H1 (cell line): ENCODE results near the gene MCM3AP. TPM values are rescaled to one million over a fixed set of nuclear protein-coding genes. Genes with fewer than 3 reads are reported as not detected.

Experiments used
- CTCF ChIA-PET: fragments of 300-600 bp; sonication (Branson Sonifier 250); formaldehyde crosslinking; loops from one replicate; lab custom pipeline; 2021; ENCODE audit not compliant: partially characterized antibody; lab: Charles Lee
- POLR2A ChIA-PET: fragments of 300-600 bp; sonication (Branson Sonifier 250); formaldehyde crosslinking; loops from one replicate; lab custom pipeline; 2021; ENCODE audit warnings: inconsistent platforms; ENCODE audit not compliant: partially characterized antibody; lab: Charles Lee
- DNase-seq, 2 experiments: peaks; one replicate each; pipeline versions ENCODE4 v3.0.0 to v3.0.0-alpha.2; 2010 to 2022; ENCODE audit warnings: low spot score in 2 of 2, low read depth in 1 of 2, mixed read lengths in 1 of 2
- FAIRE-seq: peaks from 2 replicates; lab custom pipeline; 2011; peaks lifted over from hg19 to GRCh38; lab: Jason Lieb, UNC
- H2AFZ ChIP-seq: 2 replicates; pipeline ENCODE4 v1.8.1; 2012; ENCODE audit warnings: low read length, inconsistent platforms
- H2AK5ac ChIP-seq: 2 replicates; pipeline ENCODE4 v1.6.1; 2013; ENCODE audit warnings: low read depth, low read length
- H2BK120ac ChIP-seq: replicated peaks from 2 replicates; pipeline ENCODE3; 2013; ENCODE audit warnings: low read depth, low read length, inconsistent platforms
- H2BK12ac ChIP-seq: 2 replicates; pipeline ENCODE4 v1.6.1; 2013; ENCODE audit warnings: low read depth, low read length
- H2BK15ac ChIP-seq: 2 replicates; pipeline ENCODE4 v1.6.1; 2013; ENCODE audit warnings: low read length
- H2BK20ac ChIP-seq: 2 replicates; pipeline ENCODE4 v1.6.1; 2013; ENCODE audit warnings: low read length
- H2BK5ac ChIP-seq: 2 replicates; pipeline ENCODE4 v1.6.1; 2013; ENCODE audit warnings: low read depth, low read length
- H3K14ac ChIP-seq: 2 replicates; pipeline ENCODE4 v1.6.1; 2013; ENCODE audit warnings: inconsistent platforms; ENCODE audit not compliant: insufficient read length
- H3K18ac ChIP-seq: 2 replicates; pipeline ENCODE4 v1.6.1; 2013; ENCODE audit warnings: low read length; ENCODE audit errors: extremely low read depth
- H3K23ac ChIP-seq: 2 replicates; pipeline ENCODE4 v1.6.1; 2013; ENCODE audit warnings: inconsistent platforms; ENCODE audit not compliant: insufficient read length
- H3K23me2 ChIP-seq: 2 replicates; pipeline ENCODE4 v1.6.1; 2013; ENCODE audit warnings: low read depth, low read length
- H3K27ac ChIP-seq: 2 replicates; pipeline ENCODE4 v1.6.1; 2011; ENCODE audit warnings: low read depth, low read length, inconsistent platforms
- H3K27me3 ChIP-seq, 4 experiments: replicated peaks in 1 of 4; 1 replicate in 1 of 4; 2 replicates in 3 of 4; pipeline versions ENCODE4 v1.6.1 to v1.8.1; 2011 to 2013; ENCODE audit warnings: low read length in 3 of 4, mild to moderate bottlenecking in 3 of 4, inconsistent platforms in 2 of 4, mixed read lengths in 2 of 4, moderate library complexity in 1 of 4; ENCODE audit not compliant: control insufficient read depth in 3 of 4, insufficient read depth in 3 of 4; ENCODE audit errors: extremely low read depth in 1 of 4
- H3K36me3 ChIP-seq, 4 experiments: 2 replicates each; pipeline versions ENCODE4 v1.6.1 to v1.8.1; 2011 to 2013; ENCODE audit warnings: mild to moderate bottlenecking in 4 of 4, low read length in 3 of 4, moderate library complexity in 2 of 4, control low read depth in 1 of 4, inconsistent platforms in 1 of 4; ENCODE audit not compliant: insufficient read depth in 4 of 4, control insufficient read depth in 2 of 4
- H3K4ac ChIP-seq: replicated peaks from 2 replicates; pipeline ENCODE3; 2013; ENCODE audit warnings: low read length, low read depth, mixed read lengths, inconsistent platforms; ENCODE audit not compliant: insufficient read length
- H3K4me1 ChIP-seq, 4 experiments: replicated peaks in 1 of 4; 1 replicate in 1 of 4; 2 replicates in 3 of 4; pipeline versions ENCODE4 v1.6.1 to v1.8.1; 2011 to 2013; ENCODE audit warnings: low read length in 3 of 4, inconsistent platforms in 2 of 4, mixed read lengths in 1 of 4; ENCODE audit not compliant: insufficient read depth in 4 of 4, control insufficient read depth in 3 of 4
- H3K4me2 ChIP-seq, 2 experiments: 2 replicates each; pipeline versions ENCODE4 v1.6.1 to v1.8.1; 2011 to 2013; ENCODE audit warnings: low read depth in 2 of 2, low read length in 2 of 2, control low read depth in 1 of 2, inconsistent platforms in 1 of 2, mild to moderate bottlenecking in 1 of 2; ENCODE audit not compliant: insufficient read depth in 1 of 2
- H3K4me3 ChIP-seq, 4 experiments: fragments of 200-600, 300-600 bp in 1 of 4; sonication (generic), shearing (Covaris generic), sonication (Bioruptor Twin) in 1 of 4; 2 replicates each; pipeline versions ENCODE4 v1.5.1 to v1.8.1; 2011 to 2016; ENCODE audit warnings: low read length in 4 of 4, low read depth in 3 of 4, control low read depth in 2 of 4, inconsistent platforms in 2 of 4, mild to moderate bottlenecking in 2 of 4, mixed read lengths in 1 of 4, moderate library complexity in 1 of 4; ENCODE audit not compliant: insufficient read depth in 2 of 4; ENCODE audit errors: extremely low read depth in 1 of 4
- H3K56ac ChIP-seq: replicated peaks from 2 replicates; pipeline ENCODE3; 2013; ENCODE audit warnings: low read depth, mild to moderate bottlenecking, mixed read lengths, low read length, inconsistent platforms; ENCODE audit not compliant: insufficient read length
- H3K79me1 ChIP-seq: 2 replicates; pipeline ENCODE4 v1.6.1; 2013; ENCODE audit warnings: low read depth, low read length, control low read depth
- H3K79me2 ChIP-seq, 2 experiments: 2 replicates each; pipeline versions ENCODE4 v1.6.1 to v1.8.1; 2012 to 2013; ENCODE audit warnings: low read length in 2 of 2, mild to moderate bottlenecking in 2 of 2, inconsistent platforms in 1 of 2; ENCODE audit not compliant: insufficient read depth in 2 of 2, control insufficient read depth in 1 of 2
- H3K9ac ChIP-seq, 4 experiments: replicated peaks in 1 of 4; 1 replicate in 1 of 4; 2 replicates in 3 of 4; pipeline versions ENCODE4 v1.6.1 to v1.8.1; 2011 to 2013; ENCODE audit warnings: low read depth in 3 of 4, low read length in 3 of 4, control low read depth in 2 of 4, mild to moderate bottlenecking in 2 of 4, moderate library complexity in 2 of 4, inconsistent platforms in 1 of 4; ENCODE audit errors: extremely low read depth in 1 of 4
- H3K9me3 ChIP-seq, 2 experiments: 2 replicates each; pipeline versions ENCODE4 v1.6.1 to v1.8.1; 2012 to 2013; ENCODE audit warnings: mild to moderate bottlenecking in 2 of 2, moderate library complexity in 2 of 2, control low read depth in 1 of 2, inconsistent platforms in 1 of 2, low read depth in 1 of 2, low read length in 1 of 2, mixed read lengths in 1 of 2; ENCODE audit not compliant: insufficient read depth in 2 of 2
- H4K20me1 ChIP-seq, 2 experiments: replicated peaks in 1 of 2; 2 replicates each; pipeline versions ENCODE3 to v1.8.1; 2011 to 2013; ENCODE audit warnings: inconsistent platforms in 2 of 2, low read length in 2 of 2, mild to moderate bottlenecking in 1 of 2; ENCODE audit not compliant: insufficient read depth in 2 of 2, control insufficient read depth in 1 of 2
- H4K5ac ChIP-seq: 2 replicates; pipeline ENCODE4 v1.6.1; 2013; ENCODE audit warnings: low read length, low read depth, mixed read lengths, inconsistent platforms; ENCODE audit not compliant: insufficient read length
- H4K8ac ChIP-seq: 2 replicates; pipeline ENCODE4 v1.8.0; 2013; ENCODE audit warnings: mild to moderate bottlenecking, moderate library complexity, low read length, inconsistent platforms; ENCODE audit not compliant: insufficient read depth; ENCODE audit errors: extremely low read depth
- H4K91ac ChIP-seq: replicated peaks from 2 replicates; pipeline ENCODE3; 2013; ENCODE audit warnings: low read length, mixed read lengths, inconsistent platforms; ENCODE audit not compliant: insufficient read length
- KDM4A ChIP-seq: IDR thresholded peaks from one replicate; pipeline ENCODE4 v1.7.1; 2012; ENCODE audit warnings: low read depth, mild to moderate bottlenecking, moderate library complexity, low read length, inconsistent platforms; ENCODE audit not compliant: severe bottlenecking
- NANOG ChIP-seq: IDR thresholded peaks from 2 replicates; pipeline ENCODE4 v1.6.1; 2011; ENCODE audit warnings: low read length, low read depth, mild to moderate bottlenecking, inconsistent platforms; ENCODE audit not compliant: insufficient read depth, poor library complexity, severe bottlenecking
- NRF1 ChIP-seq: IDR thresholded peaks from 2 replicates; pipeline ENCODE4 v1.6.1; 2011; ENCODE audit warnings: mild to moderate bottlenecking, low read depth, low read length, improper control_type of control experiment
- RAD21 ChIP-seq, 2 experiments: IDR thresholded peaks in 1 of 2; conservative IDR thresholded peaks in 1 of 2; 2 replicates each; pipeline ENCODE4 v1.6.1; 2011; ENCODE audit warnings: low read depth in 2 of 2, low read length in 2 of 2, improper control_type of control experiment in 1 of 2, inconsistent platforms in 1 of 2, mild to moderate bottlenecking in 1 of 2, moderate library complexity in 1 of 2
- SIN3A ChIP-seq, 2 experiments: IDR thresholded peaks in 1 of 2; conservative IDR thresholded peaks in 1 of 2; 2 replicates each; pipeline ENCODE4 v1.6.1; 2011 to 2012; ENCODE audit warnings: low read length in 2 of 2, improper control_type of control experiment in 1 of 2, low read depth in 1 of 2, mild to moderate bottlenecking in 1 of 2
- TAF7 ChIP-seq: optimal IDR thresholded peaks from 2 replicates; pipeline ENCODE3; 2011; ENCODE audit warnings: low read depth, mild to moderate bottlenecking, inconsistent platforms, low read length, moderate library complexity, borderline replicate concordance
- WGBS, 2 experiments: shearing (Covaris generic) in 1 of 2; methylation state at CpG; one replicate each; pipeline versions ENCODE4 v1.1.6 to v1.1.7; 2013 to 2015; ENCODE audit warnings: low lambda C conversion rate in 2 of 2, mixed read lengths in 2 of 2, inconsistent platforms in 1 of 2, low coverage in 1 of 2, missing lambda C conversion rate in 1 of 2; ENCODE audit not compliant: insufficient replicate concordance in 2 of 2, insufficient coverage in 1 of 2, insufficient read length in 1 of 2; ENCODE audit errors: extremely low coverage in 1 of 2, missing lambda C conversion rate in 1 of 2; 5-methylcytosine and 5-hydroxymethylcytosine counted together
- polyA plus RNA-seq, 7 experiments: library from polyadenylated mRNA; depleted of rRNA in 3 of 7; stranded (reverse) in 5 of 7; unstranded in 2 of 7; fragments of >200 nt in 5 of 7; fragments of 200-250 nt in 2 of 7; gene quantifications; 1 replicate in 5 of 7; 2 replicates in 1 of 7; 4 replicates in 1 of 7; pipeline versions ENCODE4 v1.2.1 to v1.2.3, GENCODE V29; 2011 to 2013; ENCODE audit warnings: missing spikeins in 2 of 7, mixed read lengths in 2 of 7
- total RNA-seq: library from RNA; stranded (reverse); fragmentation: NEBNext Ultra II Directional; extraction: Animal tissue kit (Norgen Biotek cat#: 25700); gene quantifications from 2 replicates; pipeline ENCODE4 v1.2.1, GENCODE V29; 2021

Gene MCM3AP
- total and polyA plus RNA-seq, 2 of the 8 experiments (the other 6 are each of a cell fraction or from before 2014, with no cell fraction given): 37.2 to 119 TPM

GRCh38 chr21:46327711-46328110 lies 42.3 kb upstream of the MCM3AP start:
- CTCF ChIA-PET: no interaction called here
- no peak overlapping the region for H4K5ac ChIP-seq
- no peak for TF ChIP-seq NANOG
- no peak for TF ChIP-seq RAD21 (IDR thresholded peaks at IDR 0.05 in 1 of 2, conservative IDR thresholded peaks at IDR 0.05 in 1 of 2; ENCODE audit: low read depth in 2 of 2, low read length in 2 of 2)
- no peak for TF ChIP-seq NRF1
- no peak for TF ChIP-seq SIN3A (conservative IDR thresholded peaks at IDR 0.05 in 1 of 2, IDR thresholded peaks at IDR 0.05 in 1 of 2; ENCODE audit: low read depth in 1 of 2, low read length in 2 of 2)
- no peak for TF ChIP-seq TAF7
- TF ChIP-seq KDM4A: no peak
- POLR2A ChIA-PET: no interaction called here
- no peaks in the 10 kb centered on the region for H3K9me3 ChIP-seq
- no peak overlapping the region for H3K23ac ChIP-seq
- H2AK5ac ChIP-seq: no peak overlapping the region
- H4K20me1 ChIP-seq: peaks cover 0 to 8% of the 10 kb centered on the region in 2 experiments
- H3K18ac ChIP-seq: no peak overlapping the region
- no peak overlapping the region for H3K4ac ChIP-seq
- no peak overlapping the region for H3K4me3 ChIP-seq
- H3K9ac ChIP-seq: no peak overlapping the region
- no peak overlapping the region for H2BK20ac ChIP-seq
- no peak for DNase-seq
- no peak overlapping the region for H2BK15ac ChIP-seq
- H4K91ac ChIP-seq: no peak overlapping the region
- H3K4me1 ChIP-seq: no peaks in the 10 kb centered on the region; a peak in 4 of 7 replicates
- no peak overlapping the region for H3K56ac ChIP-seq
- no peak for FAIRE-seq
- peaks cover 2 to 56% of the 10 kb centered on the region in 2 experiments for H3K79me2 ChIP-seq
- H2AFZ ChIP-seq: no peak overlapping the region
- H3K14ac ChIP-seq: no peak overlapping the region
- WGBS, 2 experiments: 88% methylated on average over 4 of the region's 4 CpGs; no CpG with 5 or more reads in 1 of the 2 experiments
- no peak overlapping the region for H2BK12ac ChIP-seq
- H2BK120ac ChIP-seq: no peak overlapping the region
- peaks cover 10% of the 10 kb centered on the region for H3K79me1 ChIP-seq
- H3K27ac ChIP-seq: no peak overlapping the region
- no peak overlapping the region for H4K8ac ChIP-seq
- no peaks in the 10 kb centered on the region for H3K27me3 ChIP-seq
- H2BK5ac ChIP-seq: no peak overlapping the region
- no peak overlapping the region for H3K4me2 ChIP-seq
- peaks cover 7% of the 10 kb centered on the region for H3K23me2 ChIP-seq
- H3K36me3 ChIP-seq: peaks cover 2 to 25% (median 13%) of the 10 kb centered on the region in 4 experiments; a peak in 6 of 8 replicates
